ENCODE results near the gene CFAP46. TPM values are rescaled to one million over a fixed set of nuclear protein-coding genes. Genes with fewer than 3 reads are reported as not detected.

The CFAP46 gene
- total and polyA plus RNA-seq, 9 of the 15 experiments (the other 6 are each of a cell fraction or from before 2014, with no cell fraction given): not detected

GRCh38 chr10:132790470-132790869 lies 151.9 kb downstream of the CFAP46 start:
- WGBS (ENCODE audit: insufficient coverage, low coverage, missing lambda C conversion rate): 0% methylated on average over 4 of the region's 7 CpGs
- FAIRE-seq: no peak
- intact Hi-C loops (cut with micrococcal nuclease) (loop anchor here (10.0 kb wide), 1 partner anchor 136 kb away; no protein-coding TSS in a partner anchor), in situ Hi-C loops (cut with MboI) (no loop called here)
- no TSS peak for BruUV-seq (replicated peaks)
- no peak overlapping the region for H3K4me3 ChIP-seq
- no peaks in the 10 kb centered on the region for H3K9me3 ChIP-seq (replicated peaks; ENCODE audit: control insufficient read depth, insufficient read depth, low read depth, low read length)
- no peak overlapping the region for H3K27ac ChIP-seq (ENCODE audit: extremely low read depth, low read depth, low read length)
- ChIA-PET CTCF (ENCODE audit: low intra/inter-chr PET ratio) (no interaction called here), POLR2A (interaction anchor here (0.6 kb wide), 1 partner anchor 64 kb away, joined by 3 read pairs; no protein-coding TSS in a partner anchor)
- peaks cover 0 to 11% of the 10 kb centered on the region in 2 experiments; a peak in 1 of 5 replicates for H3K4me1 ChIP-seq (replicated peaks in 1 of 2; ENCODE audit: control insufficient read depth in 2 of 2, insufficient read depth in 2 of 2, low read length in 2 of 2)
- H3K36me3 ChIP-seq (ENCODE audit: control insufficient read depth, insufficient read depth, low read length): no peaks in the 10 kb centered on the region
- no peaks in the 10 kb centered on the region for H3K79me2 ChIP-seq (ENCODE audit: control insufficient read depth, insufficient read depth, low read length)
- H4K20me1 ChIP-seq (replicated peaks; ENCODE audit: control insufficient read depth, insufficient read depth, low read length): no peaks in the 10 kb centered on the region
- no peak overlapping the region for H3K4me2 ChIP-seq (ENCODE audit: insufficient read depth, low read length)
- no peak for ATAC-seq
- no peaks in the 10 kb centered on the region for H3K9me1 ChIP-seq (ENCODE audit: control insufficient read depth, insufficient read depth, low read length)
- no peak overlapping the region for H2AFZ ChIP-seq (ENCODE audit: low read depth, low read length)
- no peak for TF ChIP-seq GTF2A2 (tag; IDR thresholded peaks at IDR 0.05)
- TF ChIP-seq MYNN (IDR thresholded peaks at IDR 0.05): no peak
- TF ChIP-seq MYNN (CRISPR knock-in tag; IDR thresholded peaks at IDR 0.05): no peak
- no peak for TF ChIP-seq SMARCC2 (IDR thresholded peaks at IDR 0.05; ENCODE audit: low read depth)
- TF ChIP-seq CHD4 (IDR thresholded peaks at IDR 0.05; ENCODE audit: insufficient read depth, insufficient replicate concordance, low read depth, low read length, poor library complexity, severe bottlenecking): no peak
- no peak for TF ChIP-seq FIP1L1 (IDR thresholded peaks at IDR 0.05; ENCODE audit: low read depth, low read length, poor library complexity, severe bottlenecking)
- no peak for TF ChIP-seq ZNF445 (CRISPR knock-in tag; IDR thresholded peaks at IDR 0.05; ENCODE audit: low read depth)
- TF ChIP-seq SUPT5H (IDR thresholded peaks at IDR 0.05): no peak
- TF ChIP-seq TCF7 (IDR thresholded peaks at IDR 0.05; ENCODE audit: borderline replicate concordance): no peak
- no peak for TF ChIP-seq ZNF609 (CRISPR knock-in tag; IDR thresholded peaks at IDR 0.05; ENCODE audit: borderline replicate concordance)
- no peak for DNase-seq (ENCODE audit: extremely low read depth in 1 of 4, low spot score in 3 of 4)
- H3K27me3 ChIP-seq (ENCODE audit: control insufficient read depth in 2 of 2, insufficient read depth in 2 of 2, low read length in 2 of 2): peaks cover 0 to 4% of the 10 kb centered on the region in 2 experiments; a peak in 1 of 5 replicates
- H3K9ac ChIP-seq (ENCODE audit: insufficient read depth in 1 of 2, low read depth in 2 of 2, low read length in 2 of 2): no peak overlapping the region
